ENCODE data around the gene HERPUD1.
"Not testable (repeated sequence)": the region's sequence is repeated elsewhere in the genome, so short reads cannot be mapped to it uniquely, and the experiment has no call there.

Gene HERPUD1

GRCh38 chr16:56967733-56968132 lies 35.8 kb downstream of the HERPUD1 start:
- no peak overlapping the region for H3K4me3 ChIP-seq (ENCODE audit: low read depth in 1 of 2, low read length in 2 of 2)
- no peak overlapping the region for H3K27ac ChIP-seq (ENCODE audit: low read depth, low read length)
- no peaks in the 10 kb centered on the region for H3K27me3 ChIP-seq (ENCODE audit: control insufficient read depth in 1 of 2, insufficient read depth in 2 of 2, low read length in 2 of 2)
- no peaks in the 10 kb centered on the region for H3K9me3 ChIP-seq (ENCODE audit: low read length)
- H3K9ac ChIP-seq (ENCODE audit: low read length): no peak overlapping the region
- H3K4me1 ChIP-seq (ENCODE audit: insufficient read depth, low read length): peaks cover 6% of the 10 kb centered on the region
- no peaks in the 10 kb centered on the region for H3K36me3 ChIP-seq (ENCODE audit: insufficient read depth, low read length)

GRCh38 chr16:56969769-56970168 lies 37.8 kb downstream of the HERPUD1 start:
- no peaks in the 10 kb centered on the region for H3K36me3 ChIP-seq (ENCODE audit: insufficient read depth, low read length)
- no peak overlapping the region for H3K4me3 ChIP-seq (ENCODE audit: low read depth in 1 of 2, low read length in 2 of 2)
- H3K27ac ChIP-seq (ENCODE audit: low read depth, low read length): no peak overlapping the region
- H3K9ac ChIP-seq (ENCODE audit: low read length): no peak overlapping the region
- peaks cover 6% of the 10 kb centered on the region for H3K4me1 ChIP-seq (ENCODE audit: insufficient read depth, low read length)
- H3K27me3 ChIP-seq (ENCODE audit: control insufficient read depth in 1 of 2, insufficient read depth in 2 of 2, low read length in 2 of 2): no peaks in the 10 kb centered on the region
- no peaks in the 10 kb centered on the region for H3K9me3 ChIP-seq (ENCODE audit: low read length)

GRCh38 chr16:56970934-56971767 lies 39.2 kb downstream of the HERPUD1 start:
- peaks cover under 1% of the 10 kb centered on the region for H3K4me1 ChIP-seq (ENCODE audit: insufficient read depth, low read length)
- H3K36me3 ChIP-seq (ENCODE audit: insufficient read depth, low read length): no peaks in the 10 kb centered on the region
- H3K27ac ChIP-seq (ENCODE audit: low read depth, low read length): no peak overlapping the region
- no peak overlapping the region for H3K4me3 ChIP-seq (ENCODE audit: low read depth in 1 of 2, low read length in 2 of 2)
- H3K9me3 ChIP-seq (ENCODE audit: low read length): no peaks in the 10 kb centered on the region
- no peaks in the 10 kb centered on the region for H3K27me3 ChIP-seq (ENCODE audit: control insufficient read depth in 1 of 2, insufficient read depth in 2 of 2, low read length in 2 of 2)
- H3K9ac ChIP-seq (ENCODE audit: low read length): no peak overlapping the region

DNA sequence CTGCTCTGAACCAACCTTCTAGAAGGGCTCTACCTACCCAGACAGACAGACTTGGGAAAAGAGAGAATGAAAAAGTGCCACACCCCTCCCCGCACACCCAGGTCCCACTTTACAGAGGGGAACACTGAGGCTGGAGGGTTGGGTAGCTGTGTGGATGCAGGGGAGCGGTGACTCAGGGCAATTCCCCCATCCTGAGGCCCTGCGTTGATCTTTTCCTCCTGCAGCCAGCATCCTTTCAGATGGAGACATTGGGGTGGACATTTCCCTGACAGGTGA lies 39.8 kb downstream of the HERPUD1 start:
- no peaks in the 10 kb centered on the region for H3K9me3 ChIP-seq (ENCODE audit: low read length)
- no peaks in the 10 kb centered on the region for H3K4me1 ChIP-seq (ENCODE audit: insufficient read depth, low read length)
- H3K9ac ChIP-seq (ENCODE audit: low read length): no peak overlapping the region
- no peak overlapping the region for H3K27ac ChIP-seq (ENCODE audit: low read depth, low read length)
- no peaks in the 10 kb centered on the region for H3K27me3 ChIP-seq (ENCODE audit: control insufficient read depth in 1 of 2, insufficient read depth in 2 of 2, low read length in 2 of 2)
- H3K4me3 ChIP-seq (ENCODE audit: low read depth in 1 of 2, low read length in 2 of 2): no peak overlapping the region
- no peaks in the 10 kb centered on the region for H3K36me3 ChIP-seq (ENCODE audit: insufficient read depth, low read length)

GRCh38 chr16:56972403-56973293 lies 40.7 kb downstream of the HERPUD1 start:
- Histone ChIP-seq H3K36me3 (ENCODE audit: insufficient read depth, low read length) (no peaks in the 10 kb centered on the region), H3K4me3 (ENCODE audit: low read depth in 1 of 2, low read length in 2 of 2) (no peak overlapping the region), H3K27me3 (ENCODE audit: control insufficient read depth in 1 of 2, insufficient read depth in 2 of 2, low read length in 2 of 2) (no peaks in the 10 kb centered on the region), H3K9me3 (ENCODE audit: low read length) (no peaks in the 10 kb centered on the region), H3K9ac (ENCODE audit: low read length) (no peak overlapping the region), H3K4me1 (ENCODE audit: insufficient read depth, low read length) (no peaks in the 10 kb centered on the region), H3K27ac (ENCODE audit: low read depth, low read length) (no peak overlapping the region)

- H3K27ac ChIP-seq (ENCODE audit: low read depth, low read length): no peak overlapping the region
- no peak overlapping the region for H3K9ac ChIP-seq (ENCODE audit: low read length)
Observed at GRCh38 chr16:56973294-56973689, 41.4 kb downstream of the HERPUD1 start.

DNA sequence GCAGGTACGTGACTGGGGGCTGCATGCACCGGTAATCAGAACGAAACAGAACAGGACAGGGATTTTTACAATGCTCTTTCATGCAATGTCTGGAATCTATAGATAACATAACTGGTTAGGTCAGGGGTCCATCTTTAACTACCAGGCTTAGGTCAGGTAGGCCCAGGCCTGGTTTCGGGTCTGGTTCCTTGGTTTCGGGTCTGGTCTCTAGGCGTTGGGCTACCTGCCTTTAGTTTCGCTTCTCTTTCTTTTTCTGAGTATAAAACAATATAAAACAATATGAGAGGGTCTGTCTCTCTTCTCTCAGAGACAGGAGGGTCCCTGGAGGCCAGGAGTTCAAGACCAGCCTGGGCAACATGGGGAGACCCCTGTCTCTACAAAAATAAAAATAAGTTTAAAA lies 42.0 kb downstream of the HERPUD1 start:
- H3K27ac ChIP-seq (ENCODE audit: low read depth, low read length); H3K9me3 ChIP-seq (ENCODE audit: low read length); H3K9ac ChIP-seq (ENCODE audit: low read length); H3K4me1 ChIP-seq (ENCODE audit: insufficient read depth, low read length); H3K36me3 ChIP-seq (ENCODE audit: insufficient read depth, low read length); H3K27me3 ChIP-seq (ENCODE audit: control insufficient read depth in 1 of 2, insufficient read depth in 2 of 2, low read length in 2 of 2); H3K4me3 ChIP-seq (ENCODE audit: low read depth in 1 of 2, low read length in 2 of 2): not testable (repeated sequence)

More at GRCh38 chr16:56973294-56973689, 41.4 kb downstream of the HERPUD1 start:
- Histone ChIP-seq H3K4me1 (ENCODE audit: insufficient read depth, low read length) (no peaks in the 10 kb centered on the region), H3K36me3 (ENCODE audit: insufficient read depth, low read length) (no peaks in the 10 kb centered on the region), H3K4me3 (ENCODE audit: low read depth in 1 of 2, low read length in 2 of 2) (no peak overlapping the region), H3K9me3 (ENCODE audit: low read length) (no peaks in the 10 kb centered on the region), H3K27me3 (ENCODE audit: control insufficient read depth in 1 of 2, insufficient read depth in 2 of 2, low read length in 2 of 2) (no peaks in the 10 kb centered on the region)

DNA sequence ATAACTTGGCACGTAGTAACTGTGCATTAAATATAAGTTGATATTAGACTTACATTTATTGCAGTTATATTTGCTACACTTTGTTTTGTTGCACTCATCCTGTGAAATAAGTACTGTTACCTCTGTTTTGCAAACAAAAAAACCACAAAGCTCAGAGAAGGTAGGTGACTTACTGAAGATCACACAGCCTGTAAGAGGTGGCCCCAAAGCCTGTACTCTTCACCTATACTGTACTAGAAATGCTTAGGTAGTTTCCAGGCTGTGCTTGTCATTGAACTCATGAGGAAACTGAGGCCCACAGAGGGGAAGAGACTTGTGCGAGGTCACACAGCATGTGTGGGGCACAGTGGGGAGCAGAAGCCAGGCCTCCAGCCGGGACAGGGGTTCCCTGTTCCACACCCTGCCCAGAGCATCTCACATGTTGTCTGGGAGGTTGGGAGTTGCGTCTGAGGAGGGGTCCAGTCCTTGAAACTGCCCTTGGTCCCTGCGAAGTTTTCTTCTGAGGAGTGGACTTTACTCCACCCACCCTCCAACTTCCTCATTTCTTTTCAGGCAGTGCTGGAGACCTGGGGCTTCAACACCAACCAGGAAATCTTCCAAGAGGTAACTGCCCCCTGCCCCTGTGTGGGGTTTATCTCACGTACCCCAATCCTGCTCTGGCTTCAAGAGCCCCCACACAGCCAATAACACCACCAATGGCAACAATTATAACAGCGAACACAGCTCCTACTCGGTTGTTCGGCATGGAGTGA lies 42.8 kb downstream of the HERPUD1 start:
- Histone ChIP-seq H3K27me3 (ENCODE audit: control insufficient read depth in 1 of 2, insufficient read depth in 2 of 2, low read length in 2 of 2) (no peaks in the 10 kb centered on the region), H3K4me3 (ENCODE audit: low read depth in 1 of 2, low read length in 2 of 2) (no peak overlapping the region), H3K9me3 (ENCODE audit: low read length) (no peaks in the 10 kb centered on the region), H3K4me1 (ENCODE audit: insufficient read depth, low read length) (no peaks in the 10 kb centered on the region), H3K36me3 (ENCODE audit: insufficient read depth, low read length) (no peaks in the 10 kb centered on the region), H3K9ac (ENCODE audit: low read length) (no peak overlapping the region), H3K27ac (ENCODE audit: low read depth, low read length) (no peak overlapping the region)

DNA sequence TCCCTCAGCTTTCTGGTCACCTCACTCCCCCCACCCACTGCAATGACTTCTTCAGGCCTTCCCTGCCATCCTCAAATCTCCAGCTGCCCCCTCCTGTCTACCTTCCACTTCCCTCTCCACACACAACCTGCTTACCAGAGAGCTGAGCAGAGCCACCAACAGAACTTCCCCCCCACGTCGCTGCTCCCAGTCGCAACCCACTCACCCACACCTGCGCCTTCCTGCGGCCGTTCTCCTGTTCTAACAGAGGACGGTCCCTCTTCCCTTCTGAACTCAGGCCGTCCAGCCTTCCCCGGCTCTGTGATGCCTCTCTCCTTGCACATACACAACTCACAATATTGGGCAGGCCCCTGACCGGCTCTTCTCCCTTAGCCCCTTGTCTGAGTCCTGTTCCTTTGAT lies 43.8 kb downstream of the HERPUD1 start:
- no peaks in the 10 kb centered on the region for H3K27me3 ChIP-seq (ENCODE audit: control insufficient read depth in 1 of 2, insufficient read depth in 2 of 2, low read length in 2 of 2)
- no peak overlapping the region for H3K4me3 ChIP-seq (ENCODE audit: low read depth in 1 of 2, low read length in 2 of 2)
- no peaks in the 10 kb centered on the region for H3K9me3 ChIP-seq (ENCODE audit: low read length)
- no peak overlapping the region for H3K27ac ChIP-seq (ENCODE audit: low read depth, low read length)
- H3K36me3 ChIP-seq (ENCODE audit: insufficient read depth, low read length): no peaks in the 10 kb centered on the region
- no peaks in the 10 kb centered on the region for H3K4me1 ChIP-seq (ENCODE audit: insufficient read depth, low read length)
- H3K9ac ChIP-seq (ENCODE audit: low read length): no peak overlapping the region

DNA sequence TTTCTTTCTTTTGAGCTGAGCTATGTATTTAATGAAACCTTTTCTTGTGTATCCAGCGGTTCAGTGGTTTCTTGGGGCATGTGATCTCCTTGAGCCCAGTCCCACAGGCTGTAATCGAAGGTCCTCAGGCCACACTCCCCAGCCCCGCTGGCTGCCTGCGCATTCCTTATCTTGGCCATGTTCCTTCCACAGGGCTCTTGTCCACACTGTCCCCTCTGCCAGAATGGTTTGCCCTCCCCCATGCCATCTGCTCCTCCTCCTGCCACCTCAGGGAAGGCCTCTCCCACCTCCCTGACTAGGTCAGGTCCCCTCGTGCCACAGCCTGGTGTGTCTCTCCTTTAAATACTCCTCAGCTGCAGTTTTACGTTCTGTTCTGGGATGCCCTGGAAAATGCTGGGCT lies 45.3 kb downstream of the HERPUD1 start:
- Histone ChIP-seq H3K36me3 (ENCODE audit: insufficient read depth, low read length) (peaks cover 3% of the 10 kb centered on the region), H3K9ac (ENCODE audit: low read length) (no peak overlapping the region), H3K27me3 (ENCODE audit: control insufficient read depth in 1 of 2, insufficient read depth in 2 of 2, low read length in 2 of 2) (no peaks in the 10 kb centered on the region), H3K4me3 (ENCODE audit: low read depth in 1 of 2, low read length in 2 of 2) (no peak overlapping the region), H3K27ac (ENCODE audit: low read depth, low read length) (no peak overlapping the region), H3K9me3 (ENCODE audit: low read length) (no peaks in the 10 kb centered on the region), H3K4me1 (ENCODE audit: insufficient read depth, low read length) (no peaks in the 10 kb centered on the region)

DNA sequence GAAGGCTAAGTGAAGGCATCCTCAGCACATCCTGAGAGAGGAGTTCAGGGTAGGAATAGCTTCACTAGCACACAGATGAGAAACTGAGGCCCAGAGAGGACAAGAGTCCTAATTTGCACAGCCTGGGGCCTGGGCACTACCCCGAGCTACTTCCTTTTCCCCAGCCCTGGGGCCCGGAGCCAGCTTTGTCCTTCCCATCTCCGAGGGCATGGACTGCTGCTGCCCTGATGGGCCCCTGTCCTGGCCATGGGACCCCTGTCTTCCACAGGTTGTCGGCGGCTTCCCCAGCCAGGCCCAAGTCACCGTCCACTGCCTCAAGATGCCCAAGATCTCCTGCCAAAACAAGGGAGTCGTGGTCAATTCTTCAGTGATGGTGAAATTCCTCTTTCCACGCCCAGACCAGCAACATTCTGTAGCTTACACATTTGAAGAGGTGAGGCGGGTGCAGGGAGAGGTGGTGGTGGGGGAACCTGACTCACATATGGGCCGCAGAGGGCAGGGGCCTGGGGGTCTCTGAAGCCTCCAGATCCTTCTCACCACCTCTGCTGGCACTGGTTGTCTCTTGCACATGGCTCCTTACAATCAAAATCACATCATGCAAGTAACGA lies 46.0 kb downstream of the HERPUD1 start:
- no peaks in the 10 kb centered on the region for H3K4me1 ChIP-seq (ENCODE audit: insufficient read depth, low read length)
- H3K9ac ChIP-seq (ENCODE audit: low read length): no peak overlapping the region
- no peak overlapping the region for H3K27ac ChIP-seq (ENCODE audit: low read depth, low read length)
- H3K27me3 ChIP-seq (ENCODE audit: control insufficient read depth in 1 of 2, insufficient read depth in 2 of 2, low read length in 2 of 2): no peaks in the 10 kb centered on the region
- H3K4me3 ChIP-seq (ENCODE audit: low read depth in 1 of 2, low read length in 2 of 2): no peak overlapping the region
- H3K9me3 ChIP-seq (ENCODE audit: low read length): no peaks in the 10 kb centered on the region
- H3K36me3 ChIP-seq (ENCODE audit: insufficient read depth, low read length): peaks cover 3% of the 10 kb centered on the region

Measured in muscle layer of colon (tissue), 2 donors.